ENCODE data around the gene CSDE1.
"Not testable (repeated sequence)": the region's sequence is repeated elsewhere in the genome, so short reads cannot be mapped to it uniquely, and the experiment has no call there.

Gene CSDE1

DNA sequence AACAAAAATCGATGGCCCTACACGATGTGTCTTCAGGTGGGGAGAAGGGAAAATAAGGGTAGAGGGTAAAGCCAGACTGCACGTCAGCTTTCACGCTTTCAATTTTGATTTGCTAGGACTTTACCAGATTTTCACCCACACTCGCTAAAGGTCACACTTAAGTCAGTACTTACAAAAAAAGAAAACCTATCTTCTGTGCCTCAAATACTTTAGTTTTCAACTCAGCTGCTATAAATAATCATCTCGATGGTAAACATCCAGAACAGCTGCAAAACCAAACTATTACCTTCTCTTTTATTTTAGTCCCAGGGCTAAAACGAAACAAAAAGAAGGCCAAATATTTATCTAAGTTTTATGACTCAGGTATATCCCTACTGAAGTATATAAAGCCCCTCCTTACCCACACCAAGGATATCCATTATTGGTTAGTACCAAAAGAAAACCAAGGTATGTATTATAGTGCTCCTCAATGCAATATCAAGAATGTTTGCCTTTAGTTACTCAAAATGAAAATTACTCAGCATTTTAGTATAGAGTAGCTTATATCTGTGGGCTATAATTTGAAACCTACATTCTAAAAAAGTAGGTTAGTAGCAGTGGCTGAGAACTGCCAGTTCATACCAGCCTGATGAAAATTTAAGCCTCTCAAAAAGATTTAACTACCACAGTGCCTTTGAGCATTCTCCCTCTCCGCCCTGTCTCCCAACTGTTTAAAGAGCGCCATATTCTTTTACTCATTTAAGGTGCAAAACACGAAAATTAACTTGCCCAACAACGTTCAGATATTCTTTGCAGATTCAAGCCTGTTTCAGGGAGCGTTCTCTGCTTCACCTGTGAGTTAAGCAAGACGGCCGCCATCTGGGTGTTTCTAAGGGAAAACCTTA is 1.5 kb downstream of the CSDE1 start:
- no peak for DNase-seq (ENCODE audit: low spot score)
- peak overlapping the region in 1 of 2 donors; percentile 99 for H3K27ac ChIP-seq
- peak overlapping the region; percentile 99 for H3K4me3 ChIP-seq
- TF ChIP-seq, protein P1, sequence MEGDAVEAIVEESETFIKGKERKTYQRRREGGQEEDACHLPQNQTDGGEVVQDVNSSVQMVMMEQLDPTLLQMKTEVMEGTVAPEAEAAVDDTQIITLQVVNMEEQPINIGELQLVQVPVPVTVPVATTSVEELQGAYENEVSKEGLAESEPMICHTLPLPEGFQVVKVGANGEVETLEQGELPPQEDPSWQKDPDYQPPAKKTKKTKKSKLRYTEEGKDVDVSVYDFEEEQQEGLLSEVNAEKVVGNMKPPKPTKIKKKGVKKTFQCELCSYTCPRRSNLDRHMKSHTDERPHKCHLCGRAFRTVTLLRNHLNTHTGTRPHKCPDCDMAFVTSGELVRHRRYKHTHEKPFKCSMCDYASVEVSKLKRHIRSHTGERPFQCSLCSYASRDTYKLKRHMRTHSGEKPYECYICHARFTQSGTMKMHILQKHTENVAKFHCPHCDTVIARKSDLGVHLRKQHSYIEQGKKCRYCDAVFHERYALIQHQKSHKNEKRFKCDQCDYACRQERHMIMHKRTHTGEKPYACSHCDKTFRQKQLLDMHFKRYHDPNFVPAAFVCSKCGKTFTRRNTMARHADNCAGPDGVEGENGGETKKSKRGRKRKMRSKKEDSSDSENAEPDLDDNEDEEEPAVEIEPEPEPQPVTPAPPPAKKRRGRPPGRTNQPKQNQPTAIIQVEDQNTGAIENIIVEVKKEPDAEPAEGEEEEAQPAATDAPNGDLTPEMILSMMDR (IDR thresholded peaks at IDR 0.05), result no peak

DNA sequence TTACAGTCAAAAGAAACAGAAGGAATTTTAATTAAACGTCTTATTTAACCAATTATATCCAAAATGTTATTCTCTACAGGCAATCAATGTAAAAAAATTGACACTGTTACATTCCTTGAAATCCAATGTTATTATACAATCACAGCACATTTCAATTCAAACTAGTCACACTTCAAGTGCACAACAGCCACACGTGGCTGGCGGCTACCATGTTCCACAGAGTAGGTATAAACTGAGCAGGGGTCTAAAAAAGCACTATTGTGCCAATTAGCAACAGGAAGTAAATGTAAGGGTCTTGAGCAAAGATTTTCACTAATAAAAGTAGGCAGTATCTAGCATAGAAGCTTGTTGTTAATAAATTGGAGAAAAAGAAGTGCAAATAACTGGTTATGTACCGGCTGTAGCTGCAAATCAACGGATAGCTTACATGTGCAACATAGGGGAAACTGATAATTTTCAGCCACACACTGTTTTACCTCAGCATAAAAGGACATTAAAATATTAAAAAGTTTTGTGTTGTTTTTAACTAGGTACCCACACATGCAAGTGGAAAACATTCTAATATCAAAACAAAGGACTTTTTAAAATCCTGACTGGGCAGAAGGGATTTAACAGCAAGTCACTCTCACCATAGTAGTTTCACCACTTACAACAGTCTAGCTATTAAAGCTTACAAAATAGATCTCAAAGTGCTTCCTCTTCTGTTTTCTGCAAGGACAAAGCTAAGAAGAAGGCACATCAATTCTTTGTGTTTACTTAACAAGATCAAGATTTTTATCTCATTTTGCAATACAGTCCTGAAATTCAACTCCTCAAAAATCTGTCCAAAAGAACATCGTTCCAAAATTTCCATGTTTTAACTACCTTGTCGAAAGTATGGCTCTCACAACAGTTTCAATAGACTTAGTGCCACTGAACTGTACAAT is 2.5 kb downstream of the CSDE1 start:
- Histone ChIP-seq H3K4me3 (peak overlapping the region; percentile 99), H3K27ac (no peak overlapping the region)
- no peak for DNase-seq (ENCODE audit: low spot score)
- TF ChIP-seq, protein P1 (IDR thresholded peaks at IDR 0.05), result no peak

DNA sequence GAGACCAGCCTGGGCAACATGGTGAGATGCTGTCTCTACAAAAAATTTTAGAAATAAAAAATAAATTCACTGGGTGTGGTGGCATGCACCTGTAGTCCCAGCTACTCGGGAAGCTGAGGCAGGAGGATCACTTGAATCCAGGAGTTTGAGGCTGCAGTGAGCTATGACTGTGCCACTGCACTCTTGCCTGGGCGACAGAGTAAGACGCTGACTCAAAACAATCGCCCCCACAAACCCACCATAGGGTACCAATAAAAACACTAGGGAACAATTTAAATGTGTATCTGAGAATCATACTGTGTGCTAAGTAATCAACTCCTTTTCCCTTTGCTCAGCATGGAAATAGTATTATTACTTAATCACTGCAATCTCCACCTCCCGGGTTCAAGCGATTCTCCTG is 4.1 kb downstream of the CSDE1 start:
- peak overlapping the region; percentile 10 for H3K4me3 ChIP-seq
- H3K27ac ChIP-seq, result peak overlapping the region in 1 of 2 donors; percentile 7
- not testable (repeated sequence) for DNase-seq (ENCODE audit: low spot score)

DNA sequence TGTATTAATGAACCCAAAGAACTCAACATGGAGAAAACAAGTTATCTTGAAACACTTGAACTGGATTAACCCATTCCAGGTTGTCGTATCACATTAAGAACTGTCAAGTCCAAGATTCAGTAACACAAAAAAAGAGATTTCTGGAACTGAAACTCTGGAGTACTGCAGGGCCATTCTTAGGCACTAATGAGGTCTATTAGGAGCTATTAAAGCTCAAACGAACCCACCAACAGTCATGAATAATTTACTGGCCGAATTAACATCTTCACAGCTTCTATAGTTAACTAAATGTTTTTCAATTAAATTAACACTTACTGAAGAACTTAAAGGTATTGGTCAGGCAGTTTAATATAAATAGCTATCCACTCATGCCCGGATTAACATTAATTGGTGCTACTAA is 4.6 kb downstream of the CSDE1 start:
- Histone ChIP-seq H3K27ac (no peak overlapping the region), H3K4me3 (no peak overlapping the region)
- TF ChIP-seq, protein P1 (IDR thresholded peaks at IDR 0.05), result no peak

DNA sequence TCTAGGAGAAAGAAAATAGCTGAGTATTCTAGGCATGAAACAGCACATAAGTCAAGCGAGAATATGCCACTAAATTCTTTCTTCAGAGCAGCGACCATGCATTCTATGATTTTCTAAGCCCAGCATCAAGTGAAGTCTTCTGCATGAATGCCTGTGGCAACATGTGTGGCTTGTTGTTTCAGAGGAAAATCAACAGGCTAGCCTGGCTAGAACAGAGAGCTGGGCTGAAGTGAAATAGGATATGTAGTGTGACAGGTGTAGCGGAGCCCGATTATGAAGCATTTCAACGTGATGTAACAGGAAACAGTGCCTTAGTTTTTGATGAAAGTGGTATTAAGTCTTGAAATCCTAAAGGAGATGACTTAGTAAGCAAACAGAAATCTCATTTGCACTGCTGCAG is 7.0 kb downstream of the CSDE1 start:
- Histone ChIP-seq H3K27ac (no peak overlapping the region), H3K4me3 (no peak overlapping the region)
- TF ChIP-seq, protein P1 (IDR thresholded peaks at IDR 0.05), result no peak
- DNase-seq (ENCODE audit: low spot score), result no peak

More for the DNA sequence above, 4.6 kb downstream of the CSDE1 start:
- no peak for DNase-seq (ENCODE audit: low spot score)

DNA sequence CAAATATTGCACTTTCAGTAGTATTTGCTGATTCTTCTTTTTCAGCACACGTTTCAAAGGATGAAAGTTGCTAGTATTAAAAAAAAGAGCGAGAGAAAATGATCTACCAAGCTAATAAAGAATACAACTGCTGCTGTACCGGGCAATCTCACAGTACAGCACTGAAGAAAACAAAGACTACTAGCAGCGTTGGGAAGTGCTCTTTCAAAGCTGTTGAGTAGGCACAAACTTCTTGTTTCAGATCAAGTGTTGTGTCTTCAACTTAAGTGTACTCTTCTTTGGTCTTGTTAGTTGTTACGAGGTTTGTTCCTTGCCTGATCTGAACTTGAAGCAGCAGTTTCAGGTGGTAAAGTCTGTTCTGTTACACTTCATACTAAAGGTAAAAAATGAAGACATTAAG is 7.9 kb downstream of the CSDE1 start:
- no peak overlapping the region for H3K27ac ChIP-seq
- DNase-seq (ENCODE audit: low spot score), result no peak
- TF ChIP-seq, protein P1 (IDR thresholded peaks at IDR 0.05), result no peak
- H3K4me3 ChIP-seq, result no peak overlapping the region

DNA sequence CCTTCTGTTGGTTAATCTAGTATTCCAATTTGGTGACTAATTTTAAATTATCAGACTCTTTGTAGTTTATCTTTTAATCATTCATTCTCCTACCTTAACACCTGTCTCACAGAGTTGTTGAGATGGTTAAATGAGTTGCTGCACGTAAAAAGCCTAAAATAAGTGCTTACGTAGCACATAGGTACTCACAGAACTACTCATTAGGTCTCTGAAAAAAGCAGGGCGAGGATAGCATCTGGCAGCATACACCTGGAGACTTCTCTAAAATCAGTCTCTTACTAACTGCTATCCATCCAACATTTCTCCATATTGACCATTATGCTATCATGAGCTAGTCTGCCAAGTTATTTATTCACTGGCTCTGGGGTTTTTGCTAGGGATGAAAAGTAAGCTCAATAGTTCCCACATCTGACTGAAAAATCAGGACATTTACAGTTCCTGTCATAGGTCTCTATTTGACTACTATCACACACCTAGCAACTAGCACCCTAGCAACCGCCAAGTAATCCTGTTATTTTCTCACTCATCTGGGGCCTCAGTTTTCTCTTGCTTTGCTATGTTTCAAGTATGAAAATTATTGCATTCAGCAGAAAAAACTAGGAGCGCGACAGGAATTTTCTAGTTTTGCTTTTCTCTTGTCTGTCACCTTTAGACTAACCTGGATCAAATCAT is 11.2 kb downstream of the CSDE1 start:
- TF ChIP-seq, protein P1 (IDR thresholded peaks at IDR 0.05), result no peak
- DNase-seq (ENCODE audit: low spot score), result no peak
- Histone ChIP-seq H3K27ac (no peak overlapping the region), H3K4me3 (no peak overlapping the region)

Data from coronary artery (tissue), 2 donors.